ENCODE results near the gene FSTL3. TPM values are rescaled to one million over a fixed set of nuclear protein-coding genes. Genes with fewer than 3 reads are reported as not detected.
"Not testable (repeated sequence)": the region's sequence is repeated elsewhere in the genome, so short reads cannot be mapped to it uniquely, and the experiment has no call there.

FSTL3 gene
- total RNA-seq, 2 experiments from 2014 or later, result 1.6 to 2.1 TPM

DNA sequence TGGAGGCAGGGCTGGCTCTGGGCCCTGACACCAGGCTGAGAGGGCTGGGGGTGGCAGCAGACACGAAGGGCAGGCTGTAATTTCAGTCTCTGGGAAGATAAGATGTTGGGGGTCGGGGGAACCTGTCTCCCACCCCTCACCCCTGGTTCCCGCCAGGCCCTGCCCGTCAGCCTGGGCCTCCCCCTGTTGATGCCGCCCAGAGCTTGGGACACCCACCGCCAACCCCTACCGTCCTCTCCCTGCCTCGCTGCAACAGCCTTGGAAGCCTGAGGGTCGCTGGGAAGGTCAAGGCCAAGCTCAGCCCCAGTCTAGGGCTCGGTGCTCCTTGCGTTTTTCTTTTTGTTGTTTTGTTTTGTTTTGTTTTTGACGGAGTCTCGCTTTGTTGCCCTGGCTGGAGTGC lies 47.1 kb downstream of the FSTL3 start:
- Mint-ChIP-seq H3K9me3 (no peaks in the 10 kb centered on the region), H3K4me1 (no peaks in the 10 kb centered on the region), H3K36me3 (ENCODE audit: low read depth) (no peaks in the 10 kb centered on the region), H3K27ac (no peak overlapping the region), H3K4me3 (no peak overlapping the region), H3K27me3 (peaks cover 3% of the 10 kb centered on the region)
- ChIA-PET CTCF (no interaction called here), POLR2A (no interaction called here)
- no peak for DNase-seq

DNA sequence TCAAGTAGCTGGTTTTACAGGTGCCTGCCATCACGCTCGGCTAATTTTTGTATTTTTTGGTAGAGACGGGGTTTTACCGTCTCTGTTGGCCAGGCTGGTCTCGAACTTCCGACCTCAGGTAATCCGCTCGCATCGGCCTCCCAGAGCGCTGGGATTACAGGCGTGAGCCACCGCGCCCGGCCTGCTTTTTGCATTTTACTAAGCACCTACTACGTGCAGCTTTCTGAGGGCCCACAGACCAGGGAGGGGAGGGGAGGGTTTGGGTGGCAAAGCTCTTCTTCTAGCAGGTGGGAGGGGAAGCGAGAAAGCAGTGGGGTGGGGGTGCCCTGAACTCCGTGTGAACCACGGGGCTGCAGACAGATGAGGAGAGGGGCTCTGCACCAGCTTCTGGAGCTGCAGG lies 47.5 kb downstream of the FSTL3 start:
- ChIA-PET POLR2A (no interaction called here), CTCF (no interaction called here)
- DNase-seq, result no peak
- Mint-ChIP-seq H3K27ac (no peak overlapping the region), H3K4me3 (no peak overlapping the region), H3K27me3 (peaks cover 3% of the 10 kb centered on the region), H3K9me3 (no peaks in the 10 kb centered on the region), H3K4me1 (no peaks in the 10 kb centered on the region), H3K36me3 (ENCODE audit: low read depth) (no peaks in the 10 kb centered on the region)

DNA sequence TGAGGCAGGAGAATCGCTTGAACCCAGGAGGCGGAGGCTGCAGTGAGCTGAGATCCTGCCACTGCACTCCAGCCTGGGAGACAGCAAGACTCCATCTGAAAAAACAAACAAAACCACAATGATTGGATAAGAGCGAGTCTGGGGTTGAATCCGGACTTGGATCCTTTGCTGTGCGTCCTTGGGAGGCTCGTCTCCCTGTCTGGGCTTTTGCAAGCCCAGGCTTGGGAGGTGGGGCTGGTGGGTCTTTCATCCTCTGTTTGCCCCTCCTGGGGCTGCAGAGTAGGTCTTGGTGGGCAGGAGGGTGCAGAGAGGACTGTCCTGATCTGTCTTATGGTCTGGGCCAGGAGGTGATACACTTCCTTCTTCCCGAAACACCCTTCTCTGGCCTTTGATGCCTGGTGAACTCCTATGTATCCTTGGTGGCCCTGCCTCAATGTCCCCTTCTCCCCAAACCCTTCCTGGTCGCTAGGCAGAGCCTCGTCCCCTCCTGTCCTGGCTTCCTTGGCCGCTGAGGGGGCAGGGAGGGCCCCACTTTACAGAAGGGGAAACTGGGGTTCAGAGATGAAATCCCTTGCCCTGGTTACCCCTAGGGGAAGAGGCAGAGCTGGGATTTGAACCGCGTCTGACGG lies 49.4 kb downstream of the FSTL3 start:
- no peak for DNase-seq
- Mint-ChIP-seq H3K4me3 (no peak overlapping the region), H3K27ac (no peak overlapping the region), H3K27me3 (peaks cover 3% of the 10 kb centered on the region), H3K36me3 (ENCODE audit: low read depth) (no peaks in the 10 kb centered on the region), H3K4me1 (no peaks in the 10 kb centered on the region), H3K9me3 (no peaks in the 10 kb centered on the region)
- ChIA-PET CTCF (interaction anchor here (0.6 kb wide), 1 partner anchor 678 kb away, joined by 4 read pairs; no protein-coding TSS in a partner anchor), POLR2A (no interaction called here)

DNA sequence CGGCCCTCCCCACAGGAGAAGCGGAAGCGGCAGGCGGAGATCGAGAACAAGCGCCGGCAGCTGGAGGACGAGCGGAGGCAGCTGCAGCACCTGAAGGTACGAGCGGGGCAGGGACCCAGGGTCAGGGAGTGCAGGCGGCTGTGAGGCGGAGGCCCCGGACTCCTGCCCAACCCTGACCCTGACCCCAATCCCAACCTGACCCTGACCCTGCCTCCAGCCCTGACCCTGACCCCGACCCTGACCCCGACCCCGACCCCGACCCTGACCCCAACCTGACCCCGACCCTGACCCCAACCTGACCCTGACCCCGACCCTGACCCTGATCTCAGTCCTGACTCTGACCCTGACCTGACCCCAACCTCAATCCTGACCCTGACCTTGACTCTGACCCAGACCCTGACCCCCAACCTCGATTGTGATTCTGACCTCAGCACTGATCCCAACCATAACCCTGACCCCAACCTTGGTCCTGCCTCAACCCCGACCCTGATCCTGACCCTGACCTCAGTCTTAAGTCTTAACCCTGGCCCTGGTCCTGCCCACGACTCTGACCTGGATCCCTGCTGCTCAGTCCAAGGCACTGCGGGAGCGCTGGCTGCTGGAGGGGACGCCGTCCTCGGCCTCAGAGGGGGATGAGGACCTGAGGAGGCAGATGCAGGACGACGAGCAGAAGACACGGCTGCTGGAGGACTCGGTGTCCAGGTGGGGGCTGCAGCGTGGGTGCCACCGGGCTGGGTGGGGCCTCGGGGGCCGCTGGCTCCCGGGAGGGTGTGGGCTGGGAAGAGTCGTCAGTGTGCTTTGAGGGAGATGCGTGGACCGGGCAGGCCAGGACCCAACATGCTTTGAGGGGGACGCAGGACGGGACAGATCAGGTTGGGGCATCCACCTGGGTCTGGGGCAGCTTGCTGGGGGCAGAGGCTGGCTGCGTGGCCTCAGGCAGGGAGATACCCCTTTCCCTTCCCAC lies 51.1 kb downstream of the FSTL3 start:
- no peaks in the 10 kb centered on the region for H3K36me3 Mint-ChIP-seq (ENCODE audit: low read depth)
- no peak overlapping the region for H3K27ac Mint-ChIP-seq
- no peaks in the 10 kb centered on the region for H3K9me3 Mint-ChIP-seq
- ChIA-PET POLR2A (no interaction called here), CTCF (interaction anchor here (0.7 kb wide), 1 partner anchor 68 kb away, joined by 3 read pairs; no protein-coding TSS in a partner anchor)
- no peaks in the 10 kb centered on the region for H3K27me3 Mint-ChIP-seq
- H3K4me3 Mint-ChIP-seq, result no peak overlapping the region
- H3K4me1 Mint-ChIP-seq, result no peaks in the 10 kb centered on the region
- no peak for DNase-seq

DNA sequence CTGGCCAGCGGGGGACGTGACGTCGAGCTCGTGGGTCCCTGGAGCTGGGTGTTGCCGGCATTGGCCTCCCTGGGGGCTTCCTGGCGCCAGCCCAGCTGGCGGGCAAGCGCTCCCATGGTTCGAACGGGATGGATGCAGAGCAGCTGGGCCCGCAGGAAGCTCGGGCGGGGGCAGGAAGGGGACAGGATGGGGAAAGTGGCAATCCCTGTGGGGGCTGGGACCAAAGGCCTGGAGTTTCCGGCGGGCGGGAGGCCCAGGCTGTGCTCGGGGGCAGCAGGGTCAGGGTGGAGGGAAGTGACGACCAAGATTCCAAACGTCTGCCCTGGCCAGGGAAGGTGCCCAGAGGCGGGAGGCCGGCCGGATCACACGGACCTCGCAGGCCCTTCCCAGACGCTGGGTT lies 51.8 kb downstream of the FSTL3 start:
- H3K4me1 Mint-ChIP-seq, result peaks cover 6% of the 10 kb centered on the region
- CTCF ChIA-PET, result interaction anchor here (0.7 kb wide), 1 partner anchor 68 kb away, joined by 3 read pairs; no protein-coding TSS in a partner anchor
- H3K27ac Mint-ChIP-seq, result no peak overlapping the region
- no peaks in the 10 kb centered on the region for H3K36me3 Mint-ChIP-seq (ENCODE audit: low read depth)
- H3K27me3 Mint-ChIP-seq, result no peaks in the 10 kb centered on the region
- DNase-seq, result no peak
- no peak overlapping the region for H3K4me3 Mint-ChIP-seq
- POLR2A ChIA-PET, result no interaction called here
- H3K9me3 Mint-ChIP-seq, result no peaks in the 10 kb centered on the region

DNA sequence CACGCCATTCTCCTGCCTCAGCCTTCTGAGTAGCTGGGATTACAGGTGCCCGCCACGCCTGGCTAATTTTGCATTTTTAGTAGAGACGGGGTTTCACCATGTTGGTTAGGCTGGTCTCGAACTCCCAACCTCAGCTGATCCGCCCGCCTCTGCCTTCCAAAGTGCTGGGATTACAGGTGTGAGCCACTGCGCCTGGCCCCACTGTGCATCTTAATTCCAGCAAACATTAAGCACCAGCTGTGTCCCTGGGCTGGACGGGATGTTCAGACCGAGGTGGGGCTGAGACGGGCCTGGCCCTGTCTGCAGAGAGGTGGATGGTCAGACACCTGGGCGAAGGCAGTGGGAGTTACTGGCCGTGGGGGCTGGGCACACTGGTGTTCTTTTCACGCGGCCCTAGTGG lies 53.4 kb downstream of the FSTL3 start:
- H3K4me3 Mint-ChIP-seq; DNase-seq; H3K27me3 Mint-ChIP-seq; H3K36me3 Mint-ChIP-seq (ENCODE audit: low read depth); H3K27ac Mint-ChIP-seq; H3K9me3 Mint-ChIP-seq; POLR2A ChIA-PET: not testable (repeated sequence)
- peaks cover 15% of the 10 kb centered on the region for H3K4me1 Mint-ChIP-seq
- CTCF ChIA-PET, result interaction anchor here (0.6 to 1.0 kb wide), 2 partner anchors 11 to 29 kb away, joined by 3 read pairs; no protein-coding TSS in a partner anchor

DNA sequence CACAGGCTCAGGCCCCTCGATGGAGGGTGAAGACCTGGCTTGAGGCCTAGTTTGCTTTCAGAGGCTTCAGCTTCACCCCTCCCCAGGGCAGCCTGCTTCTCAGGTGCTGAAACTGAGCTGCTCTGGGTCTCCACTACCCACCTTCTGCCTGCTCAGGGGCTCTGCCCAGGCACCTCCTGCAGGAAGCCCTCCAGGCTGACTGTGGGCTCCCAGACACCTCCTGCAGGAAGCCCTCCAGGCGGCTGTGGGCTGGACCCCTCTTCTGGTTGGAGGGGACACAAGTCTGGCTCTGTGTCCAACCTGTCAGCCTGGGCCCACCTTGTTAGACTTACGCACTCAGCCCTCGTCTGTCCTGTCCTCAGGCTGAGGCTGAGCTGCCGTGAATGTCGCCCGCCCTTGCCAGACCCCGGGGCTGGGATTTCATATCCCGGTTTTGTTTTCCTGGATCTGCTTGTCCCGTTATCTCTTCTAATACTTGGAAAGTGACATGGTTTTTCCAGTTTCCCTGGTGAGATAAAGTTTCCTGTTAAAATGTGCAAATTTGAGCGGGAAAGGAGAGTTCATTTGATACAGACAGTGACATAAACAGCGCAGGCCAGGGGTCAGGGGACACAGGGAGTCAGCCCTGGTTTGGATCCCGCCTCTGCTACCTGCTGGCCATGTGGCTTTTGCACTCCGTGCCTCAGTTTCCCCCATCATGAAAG lies 53.9 kb downstream of the FSTL3 start:
- peaks cover 15% of the 10 kb centered on the region for H3K4me1 Mint-ChIP-seq
- H3K27me3 Mint-ChIP-seq, result no peaks in the 10 kb centered on the region
- CTCF ChIA-PET, result interaction anchor here (1.0 kb wide), 1 partner anchor 10 kb away, joined by 3 read pairs; no protein-coding TSS in a partner anchor
- H3K27ac Mint-ChIP-seq, result no peak overlapping the region
- H3K36me3 Mint-ChIP-seq (ENCODE audit: low read depth), result no peaks in the 10 kb centered on the region
- H3K9me3 Mint-ChIP-seq, result no peaks in the 10 kb centered on the region
- no peak for DNase-seq
- POLR2A ChIA-PET, result no interaction called here
- no peak overlapping the region for H3K4me3 Mint-ChIP-seq

DNA sequence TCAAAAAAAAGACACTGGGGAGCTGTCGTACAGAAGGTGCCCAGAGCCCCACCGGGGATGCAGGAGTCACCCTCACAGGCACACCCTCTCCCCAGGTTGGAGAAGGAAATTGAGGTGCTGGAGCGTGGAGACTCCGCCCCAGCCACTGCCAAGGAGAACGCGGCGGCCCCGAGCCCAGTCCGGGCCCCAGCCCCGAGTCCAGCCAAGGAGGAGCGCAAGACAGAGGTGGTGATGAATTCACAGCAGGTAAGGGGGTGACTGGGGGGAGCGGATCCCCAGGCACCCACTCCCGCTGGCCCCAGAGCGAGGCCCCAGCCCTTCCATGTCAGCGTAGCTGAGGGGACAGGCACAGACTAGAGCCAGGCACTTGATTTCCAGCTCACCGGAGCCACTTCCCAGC lies 54.8 kb downstream of the FSTL3 start:
- no peaks in the 10 kb centered on the region for H3K27me3 Mint-ChIP-seq
- H3K36me3 Mint-ChIP-seq (ENCODE audit: low read depth), result no peaks in the 10 kb centered on the region
- no peak for DNase-seq
- peak overlapping the region; percentile 13 for H3K27ac Mint-ChIP-seq
- H3K4me3 Mint-ChIP-seq, result no peak overlapping the region
- POLR2A ChIA-PET, result no interaction called here
- peaks cover 15% of the 10 kb centered on the region for H3K4me1 Mint-ChIP-seq
- no peaks in the 10 kb centered on the region for H3K9me3 Mint-ChIP-seq
- CTCF ChIA-PET, result interaction anchor here (0.6 kb wide), 1 partner anchor 156 kb away, joined by 3 read pairs; no protein-coding TSS in a partner anchor

DNA sequence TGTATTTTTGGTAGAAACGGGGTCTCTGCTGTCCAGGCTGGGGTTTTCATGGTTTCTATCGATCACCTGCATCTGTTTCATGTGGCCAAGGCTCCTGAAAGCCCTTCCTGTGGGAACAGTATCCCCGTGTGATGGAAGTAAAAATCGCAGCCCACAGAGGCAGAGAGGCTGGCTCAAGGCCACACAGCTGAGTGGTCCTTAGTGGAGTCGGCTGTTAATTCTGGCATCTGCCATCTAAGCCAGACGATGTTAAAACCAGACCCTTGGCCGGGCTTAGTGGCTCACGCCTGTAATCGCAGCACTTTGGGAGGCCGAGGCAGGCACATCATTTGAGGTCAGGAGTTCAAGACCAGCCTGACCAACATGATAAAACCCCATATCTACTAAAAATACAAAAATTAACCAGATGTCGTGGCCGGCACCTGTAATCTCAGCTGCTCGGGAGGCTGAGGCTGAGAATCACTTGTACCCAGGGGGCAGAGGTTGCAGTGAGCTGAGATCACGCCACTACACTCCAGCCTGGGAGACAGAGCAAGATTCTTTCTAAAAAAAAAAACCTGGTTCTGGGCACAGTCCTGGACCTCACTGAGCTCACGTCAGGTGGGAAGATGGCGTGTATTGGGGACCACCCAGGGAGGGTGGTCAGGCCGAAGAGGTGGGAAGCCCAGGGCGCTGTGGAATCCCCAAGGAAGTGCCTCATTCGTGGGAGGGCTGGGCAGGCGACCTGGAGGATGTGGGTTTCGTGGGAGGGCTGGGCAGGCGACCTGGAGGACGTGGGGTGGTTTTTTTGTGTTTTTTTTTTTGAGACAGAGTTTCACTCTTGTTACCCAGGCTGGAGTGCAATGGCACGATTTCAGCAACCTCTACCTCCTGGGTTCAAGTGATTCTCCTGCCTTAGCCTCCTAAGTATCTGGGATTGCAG lies 56.2 kb downstream of the FSTL3 start:
- ChIA-PET CTCF (interaction anchor here (0.6 kb wide), 1 partner anchor 106 kb away, joined by 3 read pairs; no protein-coding TSS in a partner anchor), POLR2A (no interaction called here)
- Mint-ChIP-seq H3K36me3 (ENCODE audit: low read depth) (no peaks in the 10 kb centered on the region), H3K4me3 (no peak overlapping the region), H3K4me1 (peaks cover 15% of the 10 kb centered on the region), H3K27ac (peak overlapping the region; percentile 41), H3K9me3 (no peaks in the 10 kb centered on the region), H3K27me3 (no peaks in the 10 kb centered on the region)
- no peak for DNase-seq

Other genes starting within 250 kb of the FSTL3 start
- not detected for gene SHC2, start 215.4 kb upstream of the FSTL3 start, total RNA-seq
- under 1 TPM in 1 of 2 experiments, not detected in 1; 0.15 TPM for gene MADCAM1, start 179.9 kb upstream of the FSTL3 start, total RNA-seq
- 10 to 100 TPM; 21.6 to 27.1 TPM for gene TPGS1, start 168.9 kb upstream of the FSTL3 start, total RNA-seq
- 10 to 100 TPM; 43.7 to 50.8 TPM for gene CDC34, start 144.6 kb upstream of the FSTL3 start, total RNA-seq
- gene GZMM, start 132.3 kb upstream of the FSTL3 start, total RNA-seq, result 10 to 100 TPM; 44.5 to 47.4 TPM
- gene BSG, start 103.8 kb upstream of the FSTL3 start, total RNA-seq, result 100 to 1,000 TPM; 233 TPM
- 1 to 10 TPM; 2.6 to 3.2 TPM for gene HCN2, start 86.5 kb upstream of the FSTL3 start, total RNA-seq
- 10 to 100 TPM; 42.1 to 52.3 TPM for gene POLRMT, start 42.9 kb upstream of the FSTL3 start, total RNA-seq
- under 1 TPM in 1 of 2 experiments, not detected in 1; 0.12 TPM for gene FGF22, start 36.5 kb upstream of the FSTL3 start, total RNA-seq
- 10 to 100 TPM; 71.5 to 80.3 TPM for gene RNF126, start 13.2 kb upstream of the FSTL3 start, total RNA-seq
- not detected for gene PRSS57, start 19.1 kb downstream of the FSTL3 start, total RNA-seq
- not detected for gene PALM, start 32.5 kb downstream of the FSTL3 start, total RNA-seq
- gene MISP, start 74.7 kb downstream of the FSTL3 start, total RNA-seq, result not detected
- 100 to 1,000 TPM; 487 to 536 TPM for gene PTBP1, start 121.1 kb downstream of the FSTL3 start, total RNA-seq
- gene PLPPR3, start 145.6 kb downstream of the FSTL3 start, total RNA-seq, result not detected
- gene AZU1, start 151.4 kb downstream of the FSTL3 start, total RNA-seq, result not detected
- not detected for gene PRTN3, start 164.6 kb downstream of the FSTL3 start, total RNA-seq
- gene ELANE, start 175.9 kb downstream of the FSTL3 start, total RNA-seq, result not detected
- 1 to 10 TPM; 1.5 to 1.6 TPM for gene CFD, start 183.3 kb downstream of the FSTL3 start, total RNA-seq
- gene MED16, start 216.8 kb downstream of the FSTL3 start, total RNA-seq, result 10 to 100 TPM; 72.5 to 88.1 TPM
- gene RNU6-9, start 217.1 kb downstream of the FSTL3 start, total RNA-seq, result not detected
- 100 to 1,000 TPM; 120 to 121 TPM for gene R3HDM4, start 236.8 kb downstream of the FSTL3 start, total RNA-seq
- 1 to 10 TPM in 1 of 2 experiments, under 1 TPM in 1; 0.72 to 1.1 TPM for gene KISS1R, start 240.9 kb downstream of the FSTL3 start, total RNA-seq
- 10 to 100 TPM; 25.8 to 28.4 TPM for gene ARID3A, start 249.6 kb downstream of the FSTL3 start, total RNA-seq